RWPE1 (cell line): Measurements from ENCODE around the gene PCYT2.
A peak's percentile ranks its signal among the peaks of the same experiment; 100 is the strongest.

Source experiments
- CTCF ChIA-PET: fragments of 350-600 bp; sonication (Branson Sonifier 250); formaldehyde crosslinking; extraction: SDS; loops from one replicate; lab custom pipeline; 2021; lab: Yijun Ruan, JAX
- POLR2A ChIA-PET: fragments of 400-600 bp; formaldehyde crosslinking; extraction: SDS; loops from one replicate; lab custom pipeline; 2020; ENCODE audit warnings: antibody characterized with exemption; ENCODE audit not compliant: low non-redundant PET; lab: Yijun Ruan, JAX
- DNase-seq: peaks from one replicate; pipeline ENCODE4 v3.0.0; 2012; ENCODE audit warnings: low spot score
- H3K27ac ChIP-seq: fragments of 450-650 bp; 2 replicates; pipeline ENCODE4 v1.5.1; 2017
- TF ChIP-seq, protein P1 (sequence below): fragments of 450-650 bp; conservative IDR thresholded peaks from 2 replicates; pipeline ENCODE4 v1.5.1; 2017; ENCODE audit warnings: low read depth, mild to moderate bottlenecking

The PCYT2 gene

DNA sequence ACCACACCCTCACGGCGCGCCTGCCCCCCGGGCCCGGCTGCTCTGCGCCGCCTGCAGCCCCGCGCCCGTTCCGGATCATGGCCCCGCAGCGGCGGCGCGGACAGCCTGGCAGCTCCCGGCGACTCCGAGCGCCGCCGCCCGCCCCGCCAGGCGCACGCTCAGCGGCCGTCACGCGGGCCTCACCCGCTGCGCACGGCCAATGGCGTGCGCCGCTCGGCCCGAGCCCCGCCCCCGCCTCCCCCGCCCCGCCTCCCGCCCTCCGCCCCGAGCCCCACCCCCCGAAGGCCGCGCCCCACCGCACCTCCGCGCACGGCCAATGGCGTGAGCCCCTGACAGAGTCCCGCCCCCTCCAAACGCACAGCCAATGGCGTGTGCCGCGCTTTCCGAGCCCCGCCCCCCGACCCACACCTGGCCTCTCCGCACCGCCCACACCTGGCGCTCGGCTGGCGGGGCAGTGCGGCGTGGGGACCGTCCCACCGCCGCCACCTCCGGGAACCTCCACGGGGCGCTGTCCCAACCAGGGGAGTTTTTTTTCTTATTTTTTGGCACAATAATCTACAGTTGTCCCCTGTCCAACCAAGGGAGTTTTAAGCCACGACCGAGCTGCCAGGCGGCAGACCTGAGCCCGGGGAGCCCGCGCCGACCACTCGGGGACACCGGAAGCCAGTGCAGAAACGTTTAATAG, at the start of gene PCYT2:
Gene PCYT2 (minus strand): TSS at position 123 of the 685 bp plus-strand sequence. CDS start 44 bp downstream, at position 79.
- peak within 1 kb of the TSS; percentile 98 for H3K27ac ChIP-seq
- peak; percentile 98 for DNase-seq
- CTCF ChIA-PET = interaction anchor here (0.9 kb wide), 1 partner anchor 119 kb away, joined by 3 read pairs; no protein-coding TSS in a partner anchor
- POLR2A ChIA-PET = no interaction called here
- TF ChIP-seq, protein P1, sequence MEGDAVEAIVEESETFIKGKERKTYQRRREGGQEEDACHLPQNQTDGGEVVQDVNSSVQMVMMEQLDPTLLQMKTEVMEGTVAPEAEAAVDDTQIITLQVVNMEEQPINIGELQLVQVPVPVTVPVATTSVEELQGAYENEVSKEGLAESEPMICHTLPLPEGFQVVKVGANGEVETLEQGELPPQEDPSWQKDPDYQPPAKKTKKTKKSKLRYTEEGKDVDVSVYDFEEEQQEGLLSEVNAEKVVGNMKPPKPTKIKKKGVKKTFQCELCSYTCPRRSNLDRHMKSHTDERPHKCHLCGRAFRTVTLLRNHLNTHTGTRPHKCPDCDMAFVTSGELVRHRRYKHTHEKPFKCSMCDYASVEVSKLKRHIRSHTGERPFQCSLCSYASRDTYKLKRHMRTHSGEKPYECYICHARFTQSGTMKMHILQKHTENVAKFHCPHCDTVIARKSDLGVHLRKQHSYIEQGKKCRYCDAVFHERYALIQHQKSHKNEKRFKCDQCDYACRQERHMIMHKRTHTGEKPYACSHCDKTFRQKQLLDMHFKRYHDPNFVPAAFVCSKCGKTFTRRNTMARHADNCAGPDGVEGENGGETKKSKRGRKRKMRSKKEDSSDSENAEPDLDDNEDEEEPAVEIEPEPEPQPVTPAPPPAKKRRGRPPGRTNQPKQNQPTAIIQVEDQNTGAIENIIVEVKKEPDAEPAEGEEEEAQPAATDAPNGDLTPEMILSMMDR = no peak

DNA sequence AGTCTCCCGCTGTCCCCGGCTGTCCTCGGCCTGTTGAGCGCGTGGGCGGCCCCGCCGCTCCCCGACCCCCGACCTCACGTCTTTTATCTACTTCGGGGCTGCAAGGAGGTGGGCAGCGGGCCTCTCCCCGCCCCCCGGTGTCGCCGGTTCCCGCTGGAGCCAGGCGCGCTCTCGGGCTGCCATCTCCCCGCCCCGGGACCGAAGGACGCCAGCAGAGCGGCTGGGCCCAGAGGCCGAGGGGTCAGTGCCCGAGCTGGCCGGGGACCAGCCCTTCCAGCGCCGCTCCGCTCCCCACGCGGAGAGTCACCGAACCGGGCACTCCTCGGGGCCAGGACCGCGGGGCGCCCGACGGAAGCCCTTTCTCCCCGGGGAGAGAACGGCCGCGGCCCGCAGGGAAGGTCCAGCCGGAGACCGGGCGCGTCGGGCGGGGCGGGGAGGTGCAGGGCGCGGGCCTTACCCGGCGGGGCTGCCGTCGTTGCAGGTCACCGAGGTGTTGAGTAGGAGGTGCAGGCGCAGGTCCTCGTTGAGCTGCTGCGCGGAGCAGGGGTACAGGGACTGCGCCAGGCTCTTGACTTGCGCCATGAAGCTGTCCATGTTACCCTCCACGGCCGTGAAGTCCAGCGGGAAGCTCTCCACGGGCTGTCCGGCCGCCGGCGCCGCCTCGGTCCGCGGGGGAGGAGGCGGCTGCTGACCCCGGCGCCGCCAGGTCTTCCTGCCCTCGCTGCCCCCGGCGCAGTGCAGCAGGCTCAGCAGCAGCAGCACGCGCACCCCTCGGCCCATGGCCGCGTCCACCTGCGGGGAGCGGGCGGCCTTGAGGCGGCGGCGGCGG, 49.1 kb upstream of the PCYT2 start:
- DNase-seq = no peak
- TF ChIP-seq, protein P1 = no peak
- ChIA-PET CTCF (interaction anchor here (0.6 to 3.2 kb wide), 29 partner anchors 8 to 330 kb away, joined by 3 to 128 read pairs (median 6); partner anchors contain the start of genes CENPX, DCXR, LRRC45 and RAC3), POLR2A (interaction anchor here (1.0 kb wide), 1 partner anchor 60 kb away, joined by 4 read pairs; no protein-coding TSS in a partner anchor)
- H3K27ac ChIP-seq = no peak overlapping the region

DNA sequence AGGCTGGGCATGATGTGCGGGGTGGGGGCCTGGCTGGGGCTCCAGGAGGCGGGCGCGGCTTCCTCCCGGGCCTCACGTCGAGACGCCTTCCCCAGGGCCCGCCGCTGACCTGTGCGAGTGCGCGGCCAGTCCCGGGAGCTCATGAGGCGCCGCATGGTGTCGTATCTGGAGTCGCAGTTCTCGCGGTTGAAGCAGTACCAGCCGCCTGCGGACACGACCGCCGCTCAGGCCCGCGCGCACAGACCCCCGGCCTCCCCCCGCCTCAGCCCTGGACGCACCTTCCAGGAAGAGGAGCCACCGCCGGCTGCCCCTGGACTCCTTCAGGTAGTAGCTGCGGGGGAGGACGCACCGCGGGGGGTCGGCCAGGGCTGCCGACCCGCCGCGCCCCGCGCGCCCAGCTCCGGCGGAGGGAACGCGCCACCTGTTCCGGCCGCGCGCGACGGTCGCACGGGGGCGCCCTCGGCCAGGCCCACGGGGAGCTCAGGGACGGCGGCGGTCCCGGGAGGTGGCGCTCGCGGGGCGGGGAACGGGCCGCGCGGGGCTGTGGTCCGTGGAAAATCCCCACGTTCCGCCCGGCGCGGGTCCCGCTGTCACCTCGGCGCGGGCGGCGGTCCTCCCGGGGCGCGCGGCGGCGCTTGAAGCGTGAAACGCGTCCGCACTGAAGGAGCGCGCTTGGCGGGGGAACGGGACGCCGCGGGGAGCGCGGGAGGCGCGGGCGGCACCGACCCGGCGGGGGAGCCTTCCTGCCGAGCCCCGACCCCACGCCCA, 48.3 kb upstream of the PCYT2 start:
- DNase-seq = peak; percentile 41
- TF ChIP-seq, protein P1 = peak; percentile 99
- POLR2A ChIA-PET = interaction anchor here (1.0 kb wide), 1 partner anchor 61 kb away, joined by 4 read pairs; no protein-coding TSS in a partner anchor
- no peak overlapping the region for H3K27ac ChIP-seq
- CTCF ChIA-PET = interaction anchor here (0.5 to 3.2 kb wide), 37 partner anchors 9 to 1951 kb away, joined by 3 to 128 read pairs (median 4); partner anchors contain the start of genes CENPX, LRRC45 and RAC3

DNA sequence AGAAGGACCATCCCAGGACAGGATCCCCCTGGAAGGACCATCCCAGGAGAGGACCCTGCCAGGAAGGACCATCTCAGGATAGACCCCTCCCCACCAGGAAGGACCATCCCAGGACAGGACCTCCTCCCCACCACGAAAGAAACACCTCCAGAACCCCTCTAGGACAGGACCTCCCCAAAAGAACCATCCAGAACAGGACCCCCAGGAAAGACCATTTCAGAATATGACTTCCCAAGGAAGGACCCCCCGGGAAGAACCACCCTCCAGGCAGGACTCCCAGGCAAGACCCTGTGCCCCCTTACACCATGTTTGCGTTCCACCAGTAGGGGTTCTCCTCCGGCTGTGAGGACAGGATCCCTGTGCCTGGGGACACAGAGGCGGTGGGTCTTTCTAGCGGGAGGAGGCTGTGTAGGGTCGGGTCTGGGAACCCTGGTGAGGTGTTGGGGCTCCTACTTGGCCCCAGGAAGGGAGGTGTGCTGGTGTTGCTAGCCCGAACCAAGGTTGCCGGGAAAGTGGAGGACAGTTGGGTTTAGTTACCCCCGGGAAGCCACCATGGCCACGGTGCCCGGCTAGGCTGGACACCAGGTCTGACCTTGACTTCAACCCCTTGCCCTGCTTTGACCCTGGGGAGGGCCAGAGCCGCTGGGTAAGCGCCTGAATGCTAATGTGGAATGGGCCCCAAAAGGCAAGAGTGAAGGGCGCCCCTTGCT, 47.6 kb upstream of the PCYT2 start:
- TF ChIP-seq, protein P1 = no peak
- DNase-seq = no peak
- no peak overlapping the region for H3K27ac ChIP-seq
- ChIA-PET CTCF (interaction anchor here (0.5 to 3.2 kb wide), 32 partner anchors 8 to 1950 kb away, joined by 3 to 128 read pairs (median 4); partner anchors contain the start of genes CENPX, LRRC45 and RAC3), POLR2A (interaction anchor here (1.0 kb wide), 1 partner anchor 61 kb away, joined by 4 read pairs; no protein-coding TSS in a partner anchor)

DNA sequence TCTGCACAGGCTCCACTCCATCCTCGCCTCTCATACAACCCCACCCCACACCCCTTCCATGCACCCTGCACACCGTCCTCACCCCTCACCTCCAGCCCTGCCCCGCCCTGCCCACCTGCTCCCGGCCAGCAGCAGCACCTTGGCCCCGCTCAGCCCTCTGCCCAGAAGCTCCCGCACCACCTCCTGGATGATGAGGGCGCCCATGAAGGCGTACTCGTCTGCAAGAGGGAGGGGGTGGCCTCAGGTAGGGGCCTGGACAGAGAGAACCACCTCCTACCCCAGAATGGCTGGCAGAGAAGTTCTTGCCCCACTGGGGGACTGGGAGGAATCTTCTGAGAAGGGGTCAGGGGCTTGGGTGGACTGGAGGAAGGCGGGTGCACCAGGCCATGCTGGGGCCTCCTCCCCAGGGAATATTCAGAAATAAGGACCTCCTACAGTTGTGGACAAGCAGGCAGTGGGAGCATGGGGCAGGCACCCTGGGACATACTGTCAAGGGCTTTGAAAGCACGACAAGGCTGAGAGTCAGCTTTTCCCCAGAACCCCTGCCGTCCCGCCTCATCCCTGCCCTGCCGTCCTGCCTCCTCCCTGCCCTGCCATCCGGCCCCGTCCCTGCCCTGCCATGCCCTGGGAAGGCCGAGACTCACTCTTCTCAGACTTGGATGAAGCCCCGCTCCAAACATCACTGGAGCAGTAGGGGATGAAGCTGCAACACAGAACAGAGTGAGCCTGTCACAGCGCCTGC, 46.7 kb upstream of the PCYT2 start:
- POLR2A ChIA-PET = no interaction called here
- H3K27ac ChIP-seq = no peak overlapping the region
- TF ChIP-seq, protein P1 = no peak
- CTCF ChIA-PET = interaction anchor here (0.7 kb wide), 2 partner anchors 21 to 30 kb away, joined by 3 to 6 read pairs; no protein-coding TSS in a partner anchor
- no peak for DNase-seq
